Sciatic nerve (tissue), 2 donors: ENCODE results near the gene NGF. TPM values are rescaled to one million over a fixed set of nuclear protein-coding genes. Genes with fewer than 3 reads are reported as not detected.
"Not testable (repeated sequence)": the region's sequence is repeated elsewhere in the genome, so short reads cannot be mapped to it uniquely, and the experiment has no call there.

Source experiments
- ATAC-seq: fragments of 200-7000 bp; cut with Tn5 transposase; one replicate; pipeline ENCODE4 v1.9.1; 2020; ENCODE audit warnings: mild to moderate bottlenecking, moderate library complexity
- DNase-seq: peaks from one replicate; pipeline ENCODE4 v3.0.0-alpha.2; 2020; ENCODE audit warnings: low spot score
- intact Hi-C: fragments of 100-400 bp; cut with DNase I; formaldehyde crosslinking; loops from one replicate; pipeline ENCODE4 v1.14.2; 2022
- total RNA-seq: library from RNA; stranded (reverse); fragmentation: NEBNext Ultra II Directional; extraction: Animal tissue kit (Norgen Biotek cat#: 25700); gene quantifications from one replicate; pipeline ENCODE4 v1.2.1, GENCODE V29; 2021
- donor health status: DM: no; HTN: no; CAD: no.
- donor health status: DM: no; HTN: no; CAD: no.

The NGF gene
- total RNA-seq, 1 donor from 2014 or later: 5.6 TPM

GRCh38 chr1:115314092-115314491 lies 24.0 kb downstream of the NGF start:
- DNase-seq: no peak
- ATAC-seq: peak; percentile 81
- intact Hi-C loops: no loop called here

- ATAC-seq: no peak
- DNase-seq: no peak
- intact Hi-C loops: no loop called here
Observed at GRCh38 chr1:115313182-115313581, 24.9 kb downstream of the NGF start.

GRCh38 chr1:115312742-115313141 lies 25.3 kb downstream of the NGF start:
- DNase-seq: no peak
- ATAC-seq: no peak
- intact Hi-C loops: no loop called here

GRCh38 chr1:115311474-115311989 lies 26.5 kb downstream of the NGF start:
- DNase-seq: no peak
- intact Hi-C loops: no loop called here
- no peak for ATAC-seq

GRCh38 chr1:115310581-115311473 lies 27.2 kb downstream of the NGF start:
- DNase-seq: no peak
- no peak for ATAC-seq
- intact Hi-C loops: no loop called here

- intact Hi-C loops, ATAC-seq: not testable (repeated sequence)
Observed at GRCh38 chr1:115309504-115309903, 28.5 kb downstream of the NGF start.

GRCh38 chr1:115308969-115309368 lies 29.1 kb downstream of the NGF start:
- DNase-seq (no peak), ATAC-seq (no peak)
- intact Hi-C loops: no loop called here

More at GRCh38 chr1:115309504-115309903, 28.5 kb downstream of the NGF start:
- not testable (repeated sequence) for DNase-seq

GRCh38 chr1:115307661-115308060 lies 30.4 kb downstream of the NGF start:
- intact Hi-C loops: no loop called here
- DNase-seq (no peak), ATAC-seq (no peak)

GRCh38 chr1:115306146-115306545 lies 31.9 kb downstream of the NGF start:
- ATAC-seq (no peak), DNase-seq (no peak)
- intact Hi-C loops: no loop called here

GRCh38 chr1:115303364-115303763 lies 34.7 kb downstream of the NGF start:
- ATAC-seq (no peak), DNase-seq (no peak)

GRCh38 chr1:115302390-115302961 lies 35.6 kb downstream of the NGF start:
- ATAC-seq (peak; percentile 90), DNase-seq (no peak)
- intact Hi-C loops: no loop called here

More at GRCh38 chr1:115303364-115303763, 34.7 kb downstream of the NGF start:
- intact Hi-C loops: no loop called here

- no peak for DNase-seq
- ATAC-seq: peak; percentile 4
- intact Hi-C loops: no loop called here
Observed at GRCh38 chr1:115301438-115302020, 36.5 kb downstream of the NGF start.

- ATAC-seq (no peak), DNase-seq (no peak)
- intact Hi-C loops: no loop called here
Observed at GRCh38 chr1:115300087-115300876, 37.8 kb downstream of the NGF start.

- peak; percentile 44 for ATAC-seq
- DNase-seq: no peak
- intact Hi-C loops: no loop called here
Observed at GRCh38 chr1:115299266-115299665, 38.8 kb downstream of the NGF start.

- intact Hi-C loops: no loop called here
- ATAC-seq (no peak), DNase-seq (no peak)
Observed at GRCh38 chr1:115296981-115297380, 41.1 kb downstream of the NGF start.

GRCh38 chr1:115295904-115296696 lies 41.9 kb downstream of the NGF start:
- intact Hi-C loops: no loop called here
- no peak for ATAC-seq

GRCh38 chr1:115293899-115294298 lies 44.1 kb downstream of the NGF start:
- no peak for ATAC-seq
- DNase-seq: no peak
- intact Hi-C loops: no loop called here

More at GRCh38 chr1:115295904-115296696, 41.9 kb downstream of the NGF start:
- DNase-seq: no peak

- no peak for DNase-seq
- intact Hi-C loops: no loop called here
- ATAC-seq: no peak
Observed at GRCh38 chr1:115293006-115293405, 45.0 kb downstream of the NGF start.
